GM10266 (cell line): Measurements from ENCODE around the gene NKX1-1.
A peak's percentile ranks its signal among the peaks of the same experiment; 100 is the strongest.

Experiments
- DNase-seq: peaks from one replicate; pipeline ENCODE4 v3.0.0; 2012; ENCODE audit errors: extremely low spot score
- CTCF ChIP-seq: IDR thresholded peaks from 2 replicates; pipeline ENCODE4 v1.5.1; 2012; ENCODE audit warnings: mild to moderate bottlenecking, low read depth; ENCODE audit not compliant: control insufficient read depth, insufficient read depth; ENCODE audit errors: missing control alignments

Gene NKX1-1

GRCh38 chr4:1410491-1411325 lies 4.5 kb upstream of the NKX1-1 start:
- peak; percentile 73 for DNase-seq
- no peak for TF ChIP-seq CTCF

GRCh38 chr4:1409491-1410425 lies 3.5 kb upstream of the NKX1-1 start:
- TF ChIP-seq CTCF, result no peak
- DNase-seq, result no peak

GRCh38 chr4:1409079-1409478 lies 2.8 kb upstream of the NKX1-1 start:
- DNase-seq, result peak; percentile 26
- TF ChIP-seq CTCF, result no peak

DNA sequence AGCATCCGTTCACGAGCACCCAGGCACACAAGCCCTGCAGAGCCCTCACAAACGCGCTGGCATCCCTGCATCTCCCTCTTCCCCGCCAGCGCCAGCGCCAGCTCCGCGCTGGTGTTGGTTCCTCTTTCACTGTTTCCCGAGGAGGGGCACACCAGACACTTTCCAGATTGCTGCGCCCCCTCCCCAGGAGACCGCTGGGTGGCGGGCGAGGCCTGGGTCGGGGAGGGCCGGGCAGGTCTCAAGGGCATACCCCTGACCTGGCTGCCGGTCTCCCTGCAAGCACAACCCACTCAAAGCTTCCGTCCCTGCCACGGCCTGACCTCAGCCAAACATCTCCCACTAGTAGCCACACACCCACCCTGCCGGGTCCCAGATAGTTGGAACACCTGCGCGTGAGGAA lies 2.2 kb upstream of the NKX1-1 start:
- peak; percentile 21 for DNase-seq
- no peak for TF ChIP-seq CTCF

GRCh38 chr4:1407657-1408333 lies 1.6 kb upstream of the NKX1-1 start:
- peak; percentile 22 for DNase-seq
- TF ChIP-seq CTCF, result no peak

DNA sequence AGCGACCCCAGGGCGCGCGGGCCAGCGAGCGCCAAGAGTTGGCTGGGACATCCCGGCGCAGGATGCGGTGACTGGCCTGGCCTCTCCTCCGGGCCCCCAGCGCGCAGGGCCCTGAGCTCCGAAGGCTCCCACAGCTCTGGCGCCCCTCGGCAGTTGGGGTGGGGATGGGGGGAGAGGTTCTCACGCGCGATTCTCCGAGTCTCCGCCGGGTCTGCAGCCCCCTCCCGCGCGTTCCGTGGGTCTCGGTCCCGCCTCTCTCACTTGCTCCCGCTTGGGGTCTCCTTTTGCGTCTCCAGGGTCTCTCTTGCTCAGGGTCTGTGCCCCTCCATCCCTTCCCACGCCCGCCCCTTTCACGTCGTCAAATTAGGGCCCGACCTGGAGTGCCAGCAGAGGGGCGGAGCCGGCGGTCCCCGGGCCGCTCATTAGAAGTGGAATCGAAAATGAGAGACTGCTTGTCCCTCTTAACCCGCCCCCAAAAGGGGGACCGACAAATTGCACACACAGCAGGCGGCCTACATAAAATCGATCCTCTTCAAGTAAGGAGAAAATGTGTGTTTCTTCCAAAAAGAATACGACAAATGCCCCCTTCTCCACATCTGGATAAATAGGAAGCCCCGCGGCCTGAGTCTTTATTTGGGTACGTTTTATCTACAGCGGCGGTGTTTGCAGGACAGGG lies 877 bp upstream of the NKX1-1 start:
- no peak for TF ChIP-seq CTCF
- peak; percentile 43 for DNase-seq
